Endodermal cell (in vitro differentiated cells): ENCODE measurements around the gene DDT. TPM values are rescaled to one million over a fixed set of nuclear protein-coding genes. Genes with fewer than 3 reads are reported as not detected.
"Not testable (repeated sequence)": the region's sequence is repeated elsewhere in the genome, so short reads cannot be mapped to it uniquely, and the experiment has no call there.

Experiments used
- DNase-seq: peaks from one replicate; pipeline ENCODE4 v3.0.0-alpha.2; 2017
- H3K27ac ChIP-seq: 2 replicates; pipeline ENCODE4 v1.5.1; 2013; ENCODE audit warnings: mild to moderate bottlenecking, low read depth, low read length, moderate library complexity
- H3K27me3 ChIP-seq: 2 replicates; pipeline ENCODE4 v1.6.1; 2013; ENCODE audit warnings: mild to moderate bottlenecking, low read length, moderate library complexity; ENCODE audit not compliant: insufficient read depth, control insufficient read depth, poor library complexity, severe bottlenecking
- H3K36me3 ChIP-seq: 2 replicates; pipeline ENCODE4 v1.7.0; 2013; ENCODE audit warnings: mild to moderate bottlenecking, low read length, moderate library complexity; ENCODE audit not compliant: control insufficient read depth, insufficient read depth
- H3K4me1 ChIP-seq: one replicate; pipeline ENCODE4 v1.7.0; 2013; ENCODE audit warnings: low read length; ENCODE audit not compliant: control insufficient read depth, insufficient read depth
- H3K4me3 ChIP-seq: 2 replicates; pipeline ENCODE4 v1.5.1; 2013; ENCODE audit warnings: mild to moderate bottlenecking, low read length, moderate library complexity
- H3K9ac ChIP-seq: 2 replicates; pipeline ENCODE4 v1.6.1; 2013; ENCODE audit warnings: mild to moderate bottlenecking, low read length, moderate library complexity; ENCODE audit not compliant: poor library complexity, severe bottlenecking; ENCODE audit errors: extremely low read depth
- H3K9me3 ChIP-seq: 2 replicates; pipeline ENCODE4 v1.6.1; 2013; ENCODE audit warnings: mild to moderate bottlenecking, low read length, moderate library complexity; ENCODE audit not compliant: control insufficient read depth
- H3K27ac Mint-ChIP-seq: 2 replicates; pipeline ENCODE4 v1.8.0; 2020; ENCODE audit warnings: mixed read lengths
- H3K27me3 Mint-ChIP-seq: 2 replicates; pipeline ENCODE4 v1.8.0; 2021; ENCODE audit warnings: mild to moderate bottlenecking, mixed read lengths; ENCODE audit not compliant: insufficient read depth
- H3K36me3 Mint-ChIP-seq: 2 replicates; pipeline ENCODE4 v1.8.0; 2020; ENCODE audit warnings: low read depth, mixed read lengths
- H3K4me1 Mint-ChIP-seq: 2 replicates; pipeline ENCODE4 v1.8.0; 2020; ENCODE audit warnings: mixed read lengths
- H3K4me3 Mint-ChIP-seq: 2 replicates; pipeline ENCODE4 v1.8.0; 2020; ENCODE audit warnings: mild to moderate bottlenecking, moderate library complexity, mixed read lengths
- H3K9me3 Mint-ChIP-seq: 2 replicates; pipeline ENCODE4 v1.8.0; 2020; ENCODE audit warnings: mild to moderate bottlenecking, mixed read lengths
- CTCF ChIP-seq: fragments of 200-600 bp; sonication (generic); conservative IDR thresholded peaks from 2 replicates; pipeline ENCODE4 v1.5.0; 2021; ENCODE audit warnings: antibody characterized with exemption, mild to moderate bottlenecking
- WGBS, 2 experiments: methylation state at CpG; one replicate each; pipeline versions ENCODE4 v1.1.5 to v1.1.7; 2013; ENCODE audit warnings: missing lambda C conversion rate in 2 of 2, mixed read lengths in 1 of 2; ENCODE audit not compliant: insufficient coverage in 1 of 2, insufficient read length in 1 of 2; 5-methylcytosine and 5-hydroxymethylcytosine counted together
- total RNA-seq, 2 donors: library from RNA; stranded (reverse); fragmentation: NEBNext Ultra II Directional in 1 of 2; extraction: Animal tissue kit (Norgen Biotek cat#: 25700) in 1 of 2; gene quantifications; 2 replicates in 1 of 2; 3 replicates in 1 of 2; pipeline ENCODE4 v1.2.1, GENCODE V29; 2021

DDT gene
- total RNA-seq, 2 donors from 2014 or later = 117 to 164 TPM

GRCh38 chr22:23961084-23961771, 13.0 kb downstream of the DDT start, which contains the start of gene GSTT2B:
Gene GSTT2B, minus strand, starts transcription at chr22:23961195. Its CDS starts 64 bp downstream, at chr22:23961131.
- H3K27ac ChIP-seq, DNase-seq, H3K36me3 Mint-ChIP-seq, H3K4me1 Mint-ChIP-seq, H3K9me3 ChIP-seq, H3K4me3 Mint-ChIP-seq, H3K4me3 ChIP-seq, H3K9ac ChIP-seq, H3K9me3 Mint-ChIP-seq, H3K27ac Mint-ChIP-seq, H3K27me3 ChIP-seq, H3K4me1 ChIP-seq, H3K27me3 Mint-ChIP-seq, H3K36me3 ChIP-seq: not testable (repeated sequence)
- no CpG with 5 or more reads among the region's 43 CpGs for WGBS, 2 experiments

- H3K27me3 ChIP-seq, H3K36me3 ChIP-seq, H3K27ac ChIP-seq, H3K4me1 Mint-ChIP-seq, H3K4me3 ChIP-seq, H3K9me3 Mint-ChIP-seq, H3K36me3 Mint-ChIP-seq, H3K9ac ChIP-seq, H3K4me1 ChIP-seq, H3K27me3 Mint-ChIP-seq, H3K9me3 ChIP-seq: not testable (repeated sequence)
- peak overlapping the region; percentile 14 for H3K4me3 Mint-ChIP-seq
- 20 to 23% methylated on average over 1 to 12 of the region's 12 CpGs for WGBS, 2 experiments
- peak overlapping the region; percentile 93 for H3K27ac Mint-ChIP-seq
- peak; percentile 88 for TF ChIP-seq CTCF
- DNase-seq = peak; percentile 97
Measured at GRCh38 chr22:23956301-23956900, 17.8 kb downstream of the DDT start.

DNA sequence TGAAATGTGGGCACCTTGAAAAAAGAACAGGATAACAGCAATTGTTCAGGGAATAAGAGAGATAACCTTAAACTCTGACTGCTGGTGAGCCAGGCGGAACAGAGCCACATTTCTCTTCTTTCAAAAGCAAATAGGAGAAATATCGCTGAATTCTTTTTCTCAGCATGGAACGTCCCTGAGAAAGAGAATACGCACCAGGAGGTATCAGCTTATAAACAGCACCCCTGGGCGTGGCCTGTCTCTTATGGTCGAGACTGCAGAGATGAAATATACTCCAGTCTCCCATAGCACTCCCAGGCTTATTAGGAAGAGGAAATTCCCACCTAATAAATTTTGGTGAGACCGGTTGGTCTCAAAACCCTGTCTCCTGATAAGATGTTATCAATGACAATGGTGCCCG, 18.4 kb downstream of the DDT start:
- H3K4me3 Mint-ChIP-seq, H3K9me3 ChIP-seq, H3K27me3 ChIP-seq, H3K4me3 ChIP-seq, H3K27ac ChIP-seq, H3K36me3 Mint-ChIP-seq, H3K9me3 Mint-ChIP-seq, H3K36me3 ChIP-seq, H3K4me1 ChIP-seq, H3K4me1 Mint-ChIP-seq, H3K9ac ChIP-seq, H3K27me3 Mint-ChIP-seq: not testable (repeated sequence)
- WGBS, 2 experiments = 38 to 70% methylated on average over 2 to 6 of the region's 8 CpGs
- peak; percentile 61 for DNase-seq
- peak overlapping the region; percentile 93 for H3K27ac Mint-ChIP-seq

DNA sequence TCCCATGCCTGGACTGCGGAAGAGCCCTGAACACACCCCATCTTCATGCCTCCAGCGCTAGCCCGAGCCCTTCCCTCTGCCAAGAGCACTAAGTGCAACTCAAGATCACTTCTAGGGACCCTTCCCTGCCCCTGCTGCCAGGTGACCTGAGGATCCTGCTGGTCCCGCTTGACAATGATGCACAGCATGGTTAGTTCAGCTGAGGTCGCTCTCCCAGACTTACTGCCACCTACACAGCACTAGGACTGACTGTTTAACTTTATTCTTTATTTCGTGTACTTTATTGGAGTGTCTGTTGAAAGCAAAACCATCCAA, 19.3 kb downstream of the DDT start:
- not testable (repeated sequence) for H3K4me3 Mint-ChIP-seq, H3K27ac Mint-ChIP-seq, H3K4me1 Mint-ChIP-seq

GRCh38 chr22:23954193-23954990, 19.8 kb downstream of the DDT start:
- not testable (repeated sequence) for DNase-seq, H3K4me3 Mint-ChIP-seq, H3K9me3 ChIP-seq, H3K36me3 Mint-ChIP-seq, H3K27ac Mint-ChIP-seq, H3K4me3 ChIP-seq, H3K27me3 ChIP-seq, H3K9me3 Mint-ChIP-seq, H3K27ac ChIP-seq, H3K9ac ChIP-seq, H3K27me3 Mint-ChIP-seq, H3K4me1 Mint-ChIP-seq, H3K4me1 ChIP-seq, H3K36me3 ChIP-seq
- 75 to 85% methylated on average over 2 to 8 of the region's 8 CpGs for WGBS, 2 experiments

More for the DNA sequence above, 19.3 kb downstream of the DDT start:
- H3K27me3 Mint-ChIP-seq, H3K4me3 ChIP-seq, H3K9me3 Mint-ChIP-seq, H3K36me3 Mint-ChIP-seq, H3K9ac ChIP-seq, H3K9me3 ChIP-seq, H3K27ac ChIP-seq, H3K4me1 ChIP-seq, H3K36me3 ChIP-seq, H3K27me3 ChIP-seq: not testable (repeated sequence)
- peak; percentile 73 for DNase-seq
- 78 to 100% methylated on average over 1 to 5 of the region's 6 CpGs for WGBS, 2 experiments

DNA sequence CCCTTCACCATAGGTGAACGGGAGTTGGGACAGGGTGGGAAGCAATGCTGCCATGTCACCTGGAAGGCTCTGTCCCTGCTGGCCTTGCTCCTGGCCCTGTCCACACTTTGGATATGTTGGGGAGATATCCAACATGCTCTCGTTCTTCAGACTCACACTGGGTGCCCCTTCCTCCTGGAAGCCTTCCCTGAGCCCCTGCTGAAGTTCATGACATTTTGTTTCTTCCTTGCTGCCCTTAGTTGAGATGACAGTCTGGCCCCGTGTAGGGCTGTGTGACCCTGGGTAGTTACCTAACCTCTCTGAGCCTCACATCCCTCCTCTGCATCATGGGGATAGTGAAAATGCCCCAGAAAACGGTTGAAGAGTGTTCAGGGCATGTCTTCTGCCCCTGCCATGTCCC, 20.8 kb downstream of the DDT start:
- not testable (repeated sequence) for H3K4me1 Mint-ChIP-seq, DNase-seq, H3K4me1 ChIP-seq, H3K27me3 Mint-ChIP-seq, H3K27me3 ChIP-seq, H3K36me3 Mint-ChIP-seq, H3K4me3 Mint-ChIP-seq, H3K27ac Mint-ChIP-seq, H3K4me3 ChIP-seq, H3K9ac ChIP-seq, H3K9me3 Mint-ChIP-seq, H3K27ac ChIP-seq, H3K9me3 ChIP-seq, H3K36me3 ChIP-seq
- 77 to 100% methylated on average over 1 to 3 of the region's 4 CpGs for WGBS, 2 experiments
